CD14-positive monocyte (primary cell): Measurements from ENCODE around the gene SMIM24. TPM values are rescaled to one million over a fixed set of nuclear protein-coding genes. Genes with fewer than 3 reads are reported as not detected.
A peak's percentile ranks its signal among the peaks of the same experiment; 100 is the strongest.
"Not testable (repeated sequence)": the region's sequence is repeated elsewhere in the genome, so short reads cannot be mapped to it uniquely, and the experiment has no call there.

Experiments used
- DNase-seq, 3 donors: peaks; one replicate each; pipeline ENCODE4 v3.0.0-alpha.2; 2011 to 2022
- H2AFZ ChIP-seq: 2 replicates; pipeline ENCODE4 v1.6.0; 2012; ENCODE audit warnings: mild to moderate bottlenecking, low read depth, low read length, inconsistent platforms; ENCODE audit not compliant: insufficient read depth, poor library complexity, severe bottlenecking
- H3K27ac ChIP-seq, 2 donors: 1 replicate in 1 of 2; 2 replicates in 1 of 2; pipeline ENCODE4 v1.5.1; 2012 to 2013; ENCODE audit warnings: low read length in 2 of 2, control low read depth in 1 of 2, inconsistent platforms in 1 of 2, low read depth in 1 of 2, mild to moderate bottlenecking in 1 of 2
- H3K27me3 ChIP-seq, 2 donors: one replicate each; pipeline versions ENCODE4 v1.6.0 to v1.6.1; 2011 to 2013; ENCODE audit warnings: low read length in 2 of 2; ENCODE audit not compliant: control insufficient read depth in 2 of 2, insufficient read depth in 2 of 2
- H3K36me3 ChIP-seq, 2 donors: replicated peaks in 1 of 2; 1 replicate in 1 of 2; 2 replicates in 1 of 2; pipeline versions ENCODE4 v1.5.1 to v1.6.1; 2012 to 2013; ENCODE audit warnings: low read length in 2 of 2, control low read depth in 1 of 2, inconsistent platforms in 1 of 2, mild to moderate bottlenecking in 1 of 2; ENCODE audit not compliant: insufficient read depth in 2 of 2, control insufficient read depth in 1 of 2
- H3K4me1 ChIP-seq, 2 donors: 1 replicate in 1 of 2; 2 replicates in 1 of 2; pipeline versions ENCODE4 v1.5.1 to v1.6.1; 2012 to 2013; ENCODE audit warnings: low read length in 2 of 2, control low read depth in 1 of 2, inconsistent platforms in 1 of 2, mild to moderate bottlenecking in 1 of 2, moderate library complexity in 1 of 2; ENCODE audit not compliant: insufficient read depth in 2 of 2, control insufficient read depth in 1 of 2
- H3K4me2 ChIP-seq: replicated peaks from 2 replicates; pipeline ENCODE3; 2012; ENCODE audit warnings: low read length, moderate library complexity, mild to moderate bottlenecking; ENCODE audit not compliant: poor library complexity, severe bottlenecking; ENCODE audit errors: extremely low read depth
- H3K4me3 ChIP-seq, 3 experiments: fragments of 200-600 bp in 1 of 3; sonication (generic) in 1 of 3; replicated peaks in 1 of 3; 1 replicate in 2 of 3; 2 replicates in 1 of 3; pipeline ENCODE4 v1.5.1; 2011 to 2013; ENCODE audit warnings: low read length in 3 of 3, mild to moderate bottlenecking in 3 of 3, control low read depth in 2 of 3, low read depth in 2 of 3, inconsistent platforms in 1 of 3, moderate library complexity in 1 of 3
- H3K79me2 ChIP-seq: 2 replicates; pipeline ENCODE4 v1.6.0; 2012; ENCODE audit warnings: mild to moderate bottlenecking, control low read depth, inconsistent platforms, low read length, moderate library complexity; ENCODE audit not compliant: insufficient read depth
- H3K9ac ChIP-seq: 2 replicates; pipeline ENCODE4 v1.6.0; 2017; ENCODE audit warnings: low read length, mild to moderate bottlenecking; ENCODE audit not compliant: insufficient read depth, poor library complexity, severe bottlenecking
- H3K9me3 ChIP-seq, 2 donors: replicated peaks in 1 of 2; 1 replicate in 1 of 2; 2 replicates in 1 of 2; pipeline versions ENCODE4 v1.5.1 to v1.6.1; 2012 to 2013; ENCODE audit warnings: low read length in 2 of 2, control low read depth in 1 of 2; ENCODE audit not compliant: control insufficient read depth in 1 of 2, insufficient read depth in 1 of 2
- H4K20me1 ChIP-seq: 2 replicates; pipeline ENCODE4 v1.6.0; 2012; ENCODE audit warnings: mild to moderate bottlenecking, low read length, control low read depth, moderate library complexity; ENCODE audit not compliant: insufficient read depth
- H3K27ac Mint-ChIP-seq, 7 donors: one replicate each; pipeline ENCODE4 v1.8.0; 2020; ENCODE audit warnings: mild to moderate bottlenecking in 7 of 7, mixed read lengths in 7 of 7, moderate library complexity in 6 of 7, inconsistent platforms in 2 of 7
- H3K27me3 Mint-ChIP-seq, 3 donors: one replicate each; pipeline ENCODE4 v1.8.0; 2021 to 2022; ENCODE audit warnings: low read depth in 3 of 3, mild to moderate bottlenecking in 3 of 3, mixed read lengths in 3 of 3, moderate library complexity in 3 of 3, inconsistent platforms in 1 of 3
- H3K36me3 Mint-ChIP-seq, 2 donors: one replicate each; pipeline ENCODE4 v1.8.0; 2020; ENCODE audit warnings: mixed read lengths in 2 of 2, inconsistent platforms in 1 of 2, mild to moderate bottlenecking in 1 of 2
- H3K4me1 Mint-ChIP-seq: one replicate; pipeline ENCODE4 v1.8.0; 2020; ENCODE audit warnings: mild to moderate bottlenecking, mixed read lengths
- H3K4me3 Mint-ChIP-seq, 2 donors: one replicate each; pipeline ENCODE4 v1.8.0; 2020; ENCODE audit warnings: mild to moderate bottlenecking in 2 of 2, mixed read lengths in 2 of 2, moderate library complexity in 1 of 2
- H3K9me3 Mint-ChIP-seq, 7 donors: one replicate each; pipeline ENCODE4 v1.8.0; 2020 to 2022; ENCODE audit warnings: mixed read lengths in 7 of 7, mild to moderate bottlenecking in 6 of 7, moderate library complexity in 6 of 7, inconsistent platforms in 2 of 7
- WGBS: methylation state at CpG from one replicate; pipeline ENCODE4 v1.1.5; 2013; ENCODE audit warnings: missing lambda C conversion rate; ENCODE audit not compliant: insufficient coverage; 5-methylcytosine and 5-hydroxymethylcytosine counted together
- intact Hi-C, 2 donors: fragments of 100-400 bp; cut with micrococcal nuclease; formaldehyde crosslinking; loops; one replicate each; pipeline versions ENCODE4 v1.15.0 to v1.15.1; 2023
- polyA minus RNA-seq: library from RNA; depleted of rRNA, polyadenylated mRNA; stranded (reverse); fragments of >200 nt; gene quantifications from 2 replicates; pipeline ENCODE4 v1.2.3, GENCODE V29; 2012
- polyA plus RNA-seq, 3 donors: library from polyadenylated mRNA; depleted of rRNA in 1 of 3; unstranded in 2 of 3; stranded (reverse) in 1 of 3; fragments of 300-500 nt in 2 of 3; fragments of >200 nt in 1 of 3; fragmentation: Illumina TruSeq in 2 of 3; gene quantifications; 1 replicate in 2 of 3; 2 replicates in 1 of 3; pipeline ENCODE4 v1.2.3, GENCODE V29; 2012 to 2021
- total RNA-seq, 12 experiments: library from RNA in 1 of 12; stranded (reverse) in 1 of 12; fragments of 120-200 nt in 1 of 12; gene quantifications; one replicate each; pipeline ENCODE4 v1.2.4 and lab custom pipeline; 2013 to 2026; ENCODE audit warnings: mixed read lengths in 6 of 12, inconsistent platforms in 1 of 12
- TF ChIP-seq, protein P1 (sequence below): fragments of 200-600 bp; IDR thresholded peaks from one replicate; pipeline ENCODE4 v1.8.0; 2022; ENCODE audit warnings: antibody characterized with exemption, mild to moderate bottlenecking

SMIM24 gene
- not detected for total RNA-seq (2013)
- polyA plus RNA-seq (under 1 TPM in 1 of 3 donors, not detected in 2; 0.30 TPM), polyA minus RNA-seq (0.16 TPM in 1 of 2 replicates, not detected in the other), total RNA-seq (lab: John Stamatoyannopoulos, UW) (0 to 0.35 (median 0) reads per million in 11 experiments)

GRCh38 chr19:3480383-3481091 lies at the start of gene SMIM24:
TSS of gene SMIM24 (minus strand) at chr19:3480525. CDS start at chr19:3480463, 62 bp downstream.
- Mint-ChIP-seq H3K27ac (peak within 1 kb of the TSS in 3 of 7 donors; percentile 13 to 66 (median 31)), H3K27me3 (peaks cover 2 to 17% (median 14%) of the 10 kb centered on the region in 3 donors), H3K36me3 (no peaks in the 10 kb centered on the region), H3K9me3 (peaks cover 0 to 6% (median 0%) of the 10 kb centered on the region in 7 donors), H3K4me1 (peaks cover 15% of the 10 kb centered on the region), H3K4me3 (no peak within 1 kb of the TSS)
- Histone ChIP-seq H3K4me2 (peak within 1 kb of the TSS; percentile 57), H3K27ac (no peak within 1 kb of the TSS), H2AFZ (no peak within 1 kb of the TSS), H4K20me1 (no peaks in the 10 kb centered on the region), H3K9ac (peak within 1 kb of the TSS; percentile 4), H3K9me3 (no peaks in the 10 kb centered on the region), H3K4me1 (peaks cover 9 to 18% of the 10 kb centered on the region in 2 donors), H3K27me3 (no peaks in the 10 kb centered on the region), H3K4me3 (peak within 1 kb of the TSS in 1 of 3 experiments; percentile 56), H3K36me3 (no peaks in the 10 kb centered on the region), H3K79me2 (no peaks in the 10 kb centered on the region)
- TF ChIP-seq, protein P1, sequence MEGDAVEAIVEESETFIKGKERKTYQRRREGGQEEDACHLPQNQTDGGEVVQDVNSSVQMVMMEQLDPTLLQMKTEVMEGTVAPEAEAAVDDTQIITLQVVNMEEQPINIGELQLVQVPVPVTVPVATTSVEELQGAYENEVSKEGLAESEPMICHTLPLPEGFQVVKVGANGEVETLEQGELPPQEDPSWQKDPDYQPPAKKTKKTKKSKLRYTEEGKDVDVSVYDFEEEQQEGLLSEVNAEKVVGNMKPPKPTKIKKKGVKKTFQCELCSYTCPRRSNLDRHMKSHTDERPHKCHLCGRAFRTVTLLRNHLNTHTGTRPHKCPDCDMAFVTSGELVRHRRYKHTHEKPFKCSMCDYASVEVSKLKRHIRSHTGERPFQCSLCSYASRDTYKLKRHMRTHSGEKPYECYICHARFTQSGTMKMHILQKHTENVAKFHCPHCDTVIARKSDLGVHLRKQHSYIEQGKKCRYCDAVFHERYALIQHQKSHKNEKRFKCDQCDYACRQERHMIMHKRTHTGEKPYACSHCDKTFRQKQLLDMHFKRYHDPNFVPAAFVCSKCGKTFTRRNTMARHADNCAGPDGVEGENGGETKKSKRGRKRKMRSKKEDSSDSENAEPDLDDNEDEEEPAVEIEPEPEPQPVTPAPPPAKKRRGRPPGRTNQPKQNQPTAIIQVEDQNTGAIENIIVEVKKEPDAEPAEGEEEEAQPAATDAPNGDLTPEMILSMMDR = no peak
- intact Hi-C loops = no loop called here
- WGBS = 64% methylated on average over 17 of the region's 27 CpGs
- no peak for DNase-seq

DNA sequence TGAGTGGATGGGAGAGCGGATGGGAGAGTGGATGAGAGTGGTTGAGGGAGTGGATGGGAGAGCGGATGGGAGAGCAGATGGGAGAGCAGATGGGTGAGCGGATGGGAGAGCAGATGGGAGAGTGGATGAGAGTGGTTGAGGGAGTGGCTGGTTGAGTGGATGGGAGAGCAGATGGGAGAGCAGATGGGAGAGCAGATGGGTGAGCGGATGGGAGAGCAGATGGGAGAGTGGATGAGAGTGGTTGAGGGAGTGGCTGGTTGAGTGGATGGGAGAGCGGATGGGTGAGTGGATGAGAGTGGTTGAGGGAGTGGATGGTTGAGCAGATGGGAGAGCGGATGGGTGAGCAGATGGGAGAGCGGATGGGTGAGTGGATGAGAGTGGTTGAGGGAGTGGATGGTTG lies 49.0 kb upstream of the SMIM24 start:
- H3K4me3 Mint-ChIP-seq, H3K27me3 ChIP-seq, H3K27ac Mint-ChIP-seq, H3K9me3 ChIP-seq, H3K27me3 Mint-ChIP-seq, H3K9ac ChIP-seq, H3K4me3 ChIP-seq, H3K4me1 Mint-ChIP-seq, H2AFZ ChIP-seq, intact Hi-C loops, DNase-seq, H3K4me1 ChIP-seq, H3K9me3 Mint-ChIP-seq, H3K4me2 ChIP-seq, H3K79me2 ChIP-seq, H3K27ac ChIP-seq: not testable (repeated sequence)
- peaks cover 73 to 83% of the 10 kb centered on the region in 2 donors for H3K36me3 ChIP-seq
- WGBS = 99% methylated on average over 7 of the region's 7 CpGs
- peaks cover 17% of the 10 kb centered on the region for H4K20me1 ChIP-seq
- H3K36me3 Mint-ChIP-seq = peaks cover 33 to 46% of the 10 kb centered on the region in 2 donors
